GM15510 (cell line): ENCODE results near the gene MVB12B.

Experiments used
- POLR2A ChIP-seq: IDR thresholded peaks from 3 replicates; pipeline ENCODE4 v1.6.1; 2011; ENCODE audit warnings: borderline replicate concordance; ENCODE audit not compliant: insufficient read length; ENCODE audit errors: extremely low read depth

MVB12B gene

DNA sequence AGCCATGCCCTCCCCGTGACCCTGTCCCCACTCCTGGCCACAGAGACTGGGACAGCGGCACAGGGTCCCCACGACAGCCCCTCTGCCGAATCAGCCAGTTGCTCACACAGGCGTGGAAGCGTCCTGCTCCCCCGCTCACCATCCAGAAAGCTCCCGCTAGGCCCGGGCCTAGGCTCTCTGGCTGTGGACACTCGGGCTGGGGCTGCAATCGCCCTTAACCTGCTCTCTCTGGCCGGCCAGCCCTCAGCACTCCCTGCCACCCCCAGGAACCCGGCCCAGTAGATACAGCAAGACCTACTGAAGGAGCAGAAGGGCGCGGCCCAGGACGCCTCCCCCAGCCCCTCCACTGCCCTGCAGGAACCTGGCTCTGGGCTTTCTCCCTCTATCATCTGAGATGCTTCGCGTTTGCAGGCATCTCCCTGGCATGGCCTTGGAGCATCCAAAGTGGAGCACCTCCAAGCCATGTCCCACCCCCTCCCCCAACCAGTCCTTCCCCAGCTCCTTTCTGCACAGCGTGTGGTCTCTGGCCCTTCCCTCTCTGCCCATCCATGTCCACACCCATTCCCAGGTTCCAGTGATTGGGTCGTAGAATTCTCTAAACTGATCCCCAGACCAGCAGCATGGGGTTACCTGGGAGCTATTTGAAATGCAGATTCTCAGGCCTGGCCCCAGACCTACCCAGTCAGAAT lies 173.4 kb downstream of the MVB12B start:
- no peak for TF ChIP-seq POLR2A

DNA sequence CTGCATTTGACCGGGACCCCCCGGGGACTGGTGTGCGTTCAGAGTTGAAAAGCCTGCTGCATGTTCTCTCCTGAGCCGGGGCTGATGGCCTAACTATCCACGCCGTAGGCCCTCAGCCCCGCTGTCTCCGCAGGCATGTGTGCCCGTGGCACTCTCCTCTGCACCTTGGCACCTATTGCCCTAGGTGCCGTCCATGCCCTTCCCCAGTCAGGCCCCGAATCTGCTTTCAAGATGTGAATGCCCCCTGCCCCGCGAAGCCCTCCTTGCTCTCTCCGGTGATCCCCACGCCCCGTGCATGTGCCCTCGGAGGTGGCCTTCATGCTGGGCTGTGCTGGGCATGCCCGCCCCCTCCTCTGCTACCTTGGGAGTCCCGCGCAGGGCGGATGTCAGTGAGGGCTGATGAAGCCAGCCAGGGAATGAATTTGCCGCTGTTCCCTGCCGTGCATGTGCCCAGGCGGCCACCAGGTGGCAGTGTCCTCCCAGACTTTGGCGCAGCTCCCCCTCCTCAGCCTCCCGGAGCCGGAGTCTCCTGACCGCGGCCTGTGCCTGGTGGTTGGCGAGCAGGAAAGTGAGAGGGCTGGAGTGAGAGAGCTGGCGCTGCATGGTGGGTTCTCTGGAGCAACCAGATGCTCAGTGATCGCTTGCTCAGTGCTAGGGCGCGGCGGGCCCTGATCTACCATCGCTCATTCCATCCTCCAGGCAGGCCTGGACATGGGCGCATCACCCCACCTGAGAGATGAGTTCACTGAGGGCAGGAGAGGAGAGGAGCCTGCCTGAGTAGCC lies 174.2 kb downstream of the MVB12B start:
- no peak for TF ChIP-seq POLR2A

- no peak for TF ChIP-seq POLR2A
Observed at GRCh38 chr9:126501383-126502331, 175.0 kb downstream of the MVB12B start.

DNA sequence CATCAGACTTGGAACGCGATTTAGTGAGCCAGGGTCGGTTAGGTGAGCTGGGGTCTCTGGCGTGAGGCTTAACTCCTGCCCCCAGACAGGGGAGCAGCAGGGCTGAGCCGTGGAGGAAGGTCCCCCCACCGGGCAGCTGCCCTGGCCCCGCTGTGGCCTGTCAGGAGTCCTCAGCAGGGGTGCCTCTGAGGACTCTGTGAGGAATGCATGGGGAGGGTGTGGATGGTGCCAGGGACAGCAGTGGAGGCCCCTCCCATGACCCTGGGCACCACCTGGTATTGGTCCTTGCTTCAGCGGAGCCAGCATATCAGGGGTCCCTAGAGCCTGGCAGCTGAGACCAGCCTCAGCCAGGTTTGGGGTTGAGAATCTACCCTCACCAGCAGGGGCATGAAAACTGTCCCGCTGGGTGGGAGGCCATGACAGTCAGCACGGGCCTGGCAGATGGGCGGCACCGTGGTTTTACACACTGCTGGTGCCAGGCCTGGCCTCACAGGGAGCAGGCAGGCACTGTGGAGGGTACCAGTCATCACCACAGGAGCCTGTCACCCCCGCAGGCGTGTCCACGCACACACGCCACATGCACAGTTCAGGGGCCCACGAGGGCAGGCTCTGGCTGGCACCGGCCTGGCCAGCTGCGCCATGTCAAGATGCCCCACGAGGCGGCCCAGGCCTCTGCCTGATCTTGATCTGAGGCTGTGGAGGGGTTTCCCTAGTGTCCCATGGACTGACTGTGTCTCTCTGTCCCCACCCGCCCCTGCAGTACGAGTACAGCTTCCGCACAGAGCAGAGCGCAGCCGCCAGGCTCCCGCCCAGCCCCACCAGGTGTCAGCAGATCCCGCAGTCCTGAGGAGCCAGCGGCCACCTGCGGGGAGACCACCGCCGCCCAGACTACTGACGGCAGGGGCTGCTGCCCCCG lies 176.0 kb downstream of the MVB12B start:
- TF ChIP-seq POLR2A, result no peak

DNA sequence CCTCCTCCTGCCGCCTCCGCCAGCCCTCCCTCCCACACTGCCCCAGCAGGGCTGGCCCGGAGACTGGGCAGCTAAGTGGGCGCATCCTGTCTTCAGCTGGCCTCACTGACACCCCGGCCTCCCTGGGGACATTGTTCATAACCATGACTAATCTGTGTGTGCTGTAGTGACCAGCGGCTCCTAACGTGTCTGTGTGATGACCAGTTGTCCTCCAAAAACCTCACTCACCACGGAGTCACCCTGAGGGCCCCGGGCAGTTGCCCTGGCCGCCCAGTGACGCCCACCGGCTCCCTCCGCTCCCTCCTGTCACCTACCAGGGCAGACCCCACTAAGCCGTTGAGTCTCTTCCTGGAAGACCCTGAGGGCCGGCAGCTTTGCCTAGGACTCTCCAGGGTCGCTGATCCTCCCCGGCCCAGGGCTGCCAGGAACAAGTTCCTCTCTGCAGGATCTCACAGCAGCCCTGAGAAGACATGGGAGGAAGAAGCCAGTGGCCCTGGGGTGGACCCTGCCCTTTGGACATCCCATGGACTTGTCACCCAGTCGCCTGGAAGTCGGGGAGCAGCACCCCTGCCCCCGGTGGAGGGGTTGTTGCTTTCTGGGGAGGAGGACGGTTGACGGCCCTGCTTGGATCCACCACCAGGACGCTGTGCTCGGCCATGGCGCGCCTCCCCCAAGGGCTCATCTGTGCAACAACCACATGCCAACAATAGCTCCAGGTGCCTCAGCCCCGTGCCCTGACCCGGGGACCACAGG lies 176.9 kb downstream of the MVB12B start:
- no peak for TF ChIP-seq POLR2A

DNA sequence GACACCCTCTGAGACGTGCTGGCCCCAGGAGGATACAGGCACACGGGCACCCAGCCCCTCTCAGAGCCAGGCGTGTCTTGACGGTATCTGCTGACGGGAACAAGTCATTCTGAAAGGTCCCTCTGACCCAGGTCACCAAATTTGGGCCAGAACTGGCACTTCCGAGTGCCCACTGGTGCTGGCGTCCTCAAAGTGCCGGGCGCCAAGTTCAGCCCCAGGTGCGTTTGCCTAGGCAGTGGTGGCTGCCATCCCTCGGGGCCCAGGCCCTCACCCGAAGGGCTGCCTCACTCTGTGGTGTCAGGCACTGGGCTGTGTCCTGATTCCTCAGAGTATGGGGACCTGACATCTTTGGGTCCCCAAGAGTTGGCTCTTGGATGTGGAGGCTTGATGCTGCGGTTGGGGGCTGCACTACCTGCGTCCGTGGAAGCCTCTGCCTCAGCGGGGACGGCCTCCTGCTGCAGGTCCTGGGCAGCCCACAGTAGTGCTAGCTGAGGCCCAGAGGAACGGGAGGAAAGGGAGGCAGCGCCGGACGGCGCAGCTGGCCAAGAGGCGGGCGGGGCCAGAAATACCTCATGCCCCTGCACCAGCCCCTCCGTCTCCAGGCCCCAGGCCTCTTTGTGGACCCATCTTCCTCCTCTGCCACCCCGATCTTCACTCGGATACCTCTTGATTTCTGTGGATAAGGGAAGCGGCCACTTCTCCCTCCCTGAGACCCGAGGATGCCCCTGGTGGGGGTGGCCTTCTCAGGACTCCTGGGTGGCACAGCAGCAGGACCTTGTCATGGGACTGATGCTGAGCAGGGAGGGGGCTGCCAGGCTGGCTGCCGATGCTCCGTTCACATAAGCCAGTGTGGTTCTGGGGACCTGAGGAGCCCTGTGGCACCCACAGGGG lies 177.7 kb downstream of the MVB12B start:
- TF ChIP-seq POLR2A, result no peak

GRCh38 chr9:126504977-126505455 lies 178.4 kb downstream of the MVB12B start:
- no peak for TF ChIP-seq POLR2A

GRCh38 chr9:126505697-126506346 lies 179.2 kb downstream of the MVB12B start:
- TF ChIP-seq POLR2A, result no peak

- no peak for TF ChIP-seq POLR2A
Observed at GRCh38 chr9:126506361-126507317, 180.0 kb downstream of the MVB12B start.

GRCh38 chr9:126507318-126508109 lies 180.9 kb downstream of the MVB12B start:
- TF ChIP-seq POLR2A, result no peak
